Measurements from ENCODE around the gene NFE2L3. TPM values are rescaled to one million over a fixed set of nuclear protein-coding genes. Genes with fewer than 3 reads are reported as not detected.

Gene NFE2L3
- total RNA-seq, 1 donor from 2014 or later, result 2.8 TPM

GRCh38 chr7:26233902-26234511 is 82.0 kb downstream of the NFE2L3 start:
- peak overlapping the region; percentile 14 for H3K27ac Mint-ChIP-seq (ENCODE audit: unreplicated experiment)
- peaks cover 8% of the 10 kb centered on the region for H3K4me1 Mint-ChIP-seq (ENCODE audit: unreplicated experiment)
- TF ChIP-seq CTCF (IDR thresholded peaks at IDR 0.05; ENCODE audit: unreplicated experiment), result no peak
- H3K27me3 Mint-ChIP-seq (ENCODE audit: unreplicated experiment), result no peaks in the 10 kb centered on the region
- H3K4me3 Mint-ChIP-seq (ENCODE audit: unreplicated experiment), result no peak overlapping the region
- no peaks in the 10 kb centered on the region for H3K9me3 Mint-ChIP-seq (ENCODE audit: unreplicated experiment)
- DNase-seq (ENCODE audit: low spot score), result no peak
- H3K36me3 Mint-ChIP-seq (ENCODE audit: low read depth, unreplicated experiment), result no peaks in the 10 kb centered on the region

Other genes starting within 250 kb of the NFE2L3 start
- gene HNRNPA2B1, start 48.5 kb downstream of the NFE2L3 start, total RNA-seq (ENCODE audit: unreplicated experiment), result 623 TPM
- gene CBX3, start 49.5 kb downstream of the NFE2L3 start, total RNA-seq (ENCODE audit: unreplicated experiment), result 146 TPM
- 13.8 TPM for gene SNX10, start 139.7 kb downstream of the NFE2L3 start, total RNA-seq (ENCODE audit: unreplicated experiment)